ENCODE measurements around the gene APOBEC3C.

Gene APOBEC3C

GRCh38 chr22:39068033-39068785 is 54.2 kb downstream of the APOBEC3C start:
- no peak overlapping the region for H3K4me3 ChIP-seq (ENCODE audit: low read depth, low read length)
- DNase-seq (ENCODE audit: low read depth): no peak
- peak; percentile 8 for TF ChIP-seq CTCF (conservative IDR thresholded peaks at IDR 0.05; ENCODE audit: low read depth, low read length)
